Lower leg skin (tissue), 4 donors: ENCODE data around the gene RENBP. TPM values are rescaled to one million over a fixed set of nuclear protein-coding genes. Genes with fewer than 3 reads are reported as not detected.

Experiments
- DNase-seq, 2 donors: peaks; one replicate each; pipeline ENCODE4 v3.0.0-alpha.2; 2019; ENCODE audit warnings: low spot score in 2 of 2
- H3K4me3 ChIP-seq: fragments of 200-600 bp; sonication (generic); 2 replicates; pipeline ENCODE4 v1.5.1; 2017; ENCODE audit warnings: mild to moderate bottlenecking, low read depth; ENCODE audit not compliant: poor library complexity, severe bottlenecking
- CTCF ChIP-seq, 3 donors: fragments of 450-650 bp; IDR thresholded peaks; one replicate each; pipeline ENCODE4 v1.5.1; 2016; ENCODE audit warnings: antibody characterized with exemption in 3 of 3, mild to moderate bottlenecking in 3 of 3, moderate library complexity in 2 of 3
- POLR2A ChIP-seq, 2 donors: fragments of 450-650 bp; IDR thresholded peaks; one replicate each; pipeline ENCODE4 v1.6.1; 2016 to 2017; ENCODE audit warnings: antibody characterized with exemption in 2 of 2, mild to moderate bottlenecking in 1 of 2, moderate library complexity in 1 of 2
- WGBS, 2 donors: methylation state at CpG; one replicate each; pipeline ENCODE4 v1.1.5; 2018; 5-methylcytosine and 5-hydroxymethylcytosine counted together
- intact Hi-C: fragments of 100-400 bp; cut with DNase I; formaldehyde crosslinking; loops from one replicate; pipeline ENCODE4 v1.15.0; 2023; ENCODE audit warnings: low total_unique reads
- microRNA-seq, 2 donors: library from miRNA; unstranded; fragments of <30 nt; microRNA quantifications; one replicate each; pipeline ENCODE4, GENCODE V29; 2016; ENCODE audit warnings: borderline replicate concordance in 2 of 2, borderline number of aligned reads in 1 of 2
- total RNA-seq, 4 donors: library from RNA; depleted of rRNA; stranded (reverse); fragments of >200 nt; gene quantifications; one replicate each; pipeline ENCODE4 v1.1.0, GENCODE V29; 2016

RENBP gene
- total RNA-seq, 4 donors from 2014 or later: 0.76 to 11.8 (median 4.2) TPM

GRCh38 chrX:153885968-153886903, 58.2 kb downstream of the RENBP start, which contains the start of gene L1CAM:
Gene L1CAM, minus strand, starts transcription at chrX:153886173. Its CDS starts 10,337 bp downstream, at chrX:153875836.
- no peak for TF ChIP-seq POLR2A (IDR thresholded peaks at IDR 0.05)
- no peak for TF ChIP-seq CTCF (IDR thresholded peaks at IDR 0.05)
- intact Hi-C loops: no loop called here
- H3K4me3 ChIP-seq: no peak within 1 kb of the TSS
- no peak for DNase-seq
- WGBS, 2 donors: 17 to 20% methylated on average over 1 to 58 of the region's 94 CpGs

Small RNAs within 50 kb of the gene (microRNA-seq; reads per million reads assigned to microRNA genes)
- gene MIR3202-1 (0 reads per million in 2 donors), gene MIR3202-2 (0 reads per million in 2 donors)

Other genes starting within 250 kb of the RENBP start
- gene BCAP31, start 220.3 kb downstream of the RENBP start, total RNA-seq: 100 to 1,000 TPM; 139 to 210 (median 169) TPM
- gene ABCD1, start 219.8 kb downstream of the RENBP start, total RNA-seq: 1 to 10 TPM; 5.0 to 9.3 (median 7.4) TPM
- gene PLXNB3, start 180.4 kb downstream of the RENBP start, total RNA-seq: 10 to 100 TPM; 10.9 to 21.9 (median 12.3) TPM
- under 1 TPM in 3 of 4 donors, not detected in 1; 0.30 to 0.79 (median 0.36) TPM for gene SRPK3, start 163.6 kb downstream of the RENBP start, total RNA-seq
- 10 to 100 TPM; 66.2 to 94.8 (median 76.1) TPM for gene IDH3G, start 150.3 kb downstream of the RENBP start, total RNA-seq
- 100 to 1,000 TPM in 3 of 4 donors, 10 to 100 TPM in 1; 90.2 to 169 (median 156) TPM for gene SSR4, start 150.0 kb downstream of the RENBP start, total RNA-seq
- gene PDZD4, start 114.1 kb downstream of the RENBP start, total RNA-seq: 1 to 10 TPM; 2.2 to 6.4 (median 4.6) TPM
- gene L1CAM, start 58.5 kb downstream of the RENBP start, total RNA-seq: 10 to 100 TPM in 2 of 4 donors, 1 to 10 TPM in 2; 3.0 to 12.9 (median 8.4) TPM
- gene AVPR2, start 40.0 kb downstream of the RENBP start, total RNA-seq: 1 to 10 TPM in 2 of 4 donors, under 1 TPM in 2; 0.53 to 2.6 (median 0.98) TPM
- 10 to 100 TPM in 2 of 4 donors, 1 to 10 TPM in 2; 2.7 to 14.8 (median 10.5) TPM for gene ARHGAP4, start 18.4 kb downstream of the RENBP start, total RNA-seq
- 10 to 100 TPM; 32.6 to 70.9 (median 51.1) TPM for gene NAA10, start 9.6 kb downstream of the RENBP start, total RNA-seq
- gene HCFC1, start 27.2 kb upstream of the RENBP start, total RNA-seq: 10 to 100 TPM; 32.6 to 51.6 (median 40.9) TPM
- gene TMEM187, start 28.1 kb upstream of the RENBP start, total RNA-seq: 10 to 100 TPM; 10.1 to 21.6 (median 14.4) TPM
- gene IRAK1, start 75.3 kb upstream of the RENBP start, total RNA-seq: 10 to 100 TPM; 57.5 to 67.4 (median 60.6) TPM
- gene MECP2, start 153.1 kb upstream of the RENBP start, total RNA-seq: 10 to 100 TPM; 30.7 to 34.9 (median 33.6) TPM
- gene OPN1LW, start 199.6 kb upstream of the RENBP start, total RNA-seq: not detected
- gene OPN1MW, start 238.0 kb upstream of the RENBP start, total RNA-seq: not detected